ENCODE measurements around the gene ERCC6L2. TPM values are rescaled to one million over a fixed set of nuclear protein-coding genes. Genes with fewer than 3 reads are reported as not detected.

The ERCC6L2 gene
- total and polyA plus RNA-seq, 9 of the 15 experiments (the other 6 are each of a cell fraction or from before 2014, with no cell fraction given) = 7.8 to 42.8 (median 23.6) TPM

GRCh38 chr9:95874989-95875304, 544 bp upstream of the ERCC6L2 start (continued):
- TF ChIP-seq SPI1 (IDR thresholded peaks at IDR 0.05; ENCODE audit: borderline replicate concordance, low read depth, low read length) (no peak), MEF2D (tag; conservative IDR thresholded peaks at IDR 0.05; ENCODE audit: low read depth) (no peak), MTA3 (IDR thresholded peaks at IDR 0.05; ENCODE audit: borderline replicate concordance) (0 out of 2 replicates have a peak, but pooled peaks have one; percentile 37), STAT6 (CRISPR knock-in tag; IDR thresholded peaks at IDR 0.05) (no peak), FOXK1 (CRISPR knock-in tag; IDR thresholded peaks at IDR 0.05; ENCODE audit: borderline replicate concordance) (no peak), SMAD2 (IDR thresholded peaks at IDR 0.05; ENCODE audit: low read depth, low read length) (no peak), TAL1 (IDR thresholded peaks at IDR 0.05) (no peak), SMARCA4 (IDR thresholded peaks at IDR 0.05) (peak; percentile 51; the same call in 1 of the 2 replicates), FOXK2 (conservative IDR thresholded peaks at IDR 0.05 in 1 of 2, IDR thresholded peaks at IDR 0.05 in 1 of 2; ENCODE audit: low read depth in 2 of 2) (no peak), CCNT2 (IDR thresholded peaks at IDR 0.05; ENCODE audit: borderline replicate concordance, extremely low read depth, insufficient read length, low read depth, low read length) (no peak), ZNF707 (CRISPR knock-in tag; conservative IDR thresholded peaks at IDR 0.05) (no peak), CTBP1 (IDR thresholded peaks at IDR 0.05; ENCODE audit: borderline replicate concordance) (peak; percentile 87), KLF16 (IDR thresholded peaks at IDR 0.05) (no peak), SNAPC5 (CRISPR knock-in tag; IDR thresholded peaks at IDR 0.05) (no peak), RBM14 (IDR thresholded peaks at IDR 0.05; ENCODE audit: borderline replicate concordance, insufficient read depth, low read depth, low read length) (no peak), NCOA1 (IDR thresholded peaks at IDR 0.05; ENCODE audit: low read depth) (peak; percentile 63; the same call in 1 of the 2 replicates), XRCC3 (IDR thresholded peaks at IDR 0.05) (no peak), HCFC1 (IDR thresholded peaks at IDR 0.05; ENCODE audit: low read depth, low read length) (no peak)
- TF ChIP-seq, protein P1, sequence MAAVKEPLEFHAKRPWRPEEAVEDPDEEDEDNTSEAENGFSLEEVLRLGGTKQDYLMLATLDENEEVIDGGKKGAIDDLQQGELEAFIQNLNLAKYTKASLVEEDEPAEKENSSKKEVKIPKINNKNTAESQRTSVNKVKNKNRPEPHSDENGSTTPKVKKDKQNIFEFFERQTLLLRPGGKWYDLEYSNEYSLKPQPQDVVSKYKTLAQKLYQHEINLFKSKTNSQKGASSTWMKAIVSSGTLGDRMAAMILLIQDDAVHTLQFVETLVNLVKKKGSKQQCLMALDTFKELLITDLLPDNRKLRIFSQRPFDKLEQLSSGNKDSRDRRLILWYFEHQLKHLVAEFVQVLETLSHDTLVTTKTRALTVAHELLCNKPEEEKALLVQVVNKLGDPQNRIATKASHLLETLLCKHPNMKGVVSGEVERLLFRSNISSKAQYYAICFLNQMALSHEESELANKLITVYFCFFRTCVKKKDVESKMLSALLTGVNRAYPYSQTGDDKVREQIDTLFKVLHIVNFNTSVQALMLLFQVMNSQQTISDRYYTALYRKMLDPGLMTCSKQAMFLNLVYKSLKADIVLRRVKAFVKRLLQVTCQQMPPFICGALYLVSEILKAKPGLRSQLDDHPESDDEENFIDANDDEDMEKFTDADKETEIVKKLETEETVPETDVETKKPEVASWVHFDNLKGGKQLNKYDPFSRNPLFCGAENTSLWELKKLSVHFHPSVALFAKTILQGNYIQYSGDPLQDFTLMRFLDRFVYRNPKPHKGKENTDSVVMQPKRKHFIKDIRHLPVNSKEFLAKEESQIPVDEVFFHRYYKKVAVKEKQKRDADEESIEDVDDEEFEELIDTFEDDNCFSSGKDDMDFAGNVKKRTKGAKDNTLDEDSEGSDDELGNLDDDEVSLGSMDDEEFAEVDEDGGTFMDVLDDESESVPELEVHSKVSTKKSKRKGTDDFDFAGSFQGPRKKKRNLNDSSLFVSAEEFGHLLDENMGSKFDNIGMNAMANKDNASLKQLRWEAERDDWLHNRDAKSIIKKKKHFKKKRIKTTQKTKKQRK (IDR thresholded peaks at IDR 0.05; ENCODE audit: borderline replicate concordance, low read depth, low read length) = no peak
- TF ChIP-seq, protein P2, sequence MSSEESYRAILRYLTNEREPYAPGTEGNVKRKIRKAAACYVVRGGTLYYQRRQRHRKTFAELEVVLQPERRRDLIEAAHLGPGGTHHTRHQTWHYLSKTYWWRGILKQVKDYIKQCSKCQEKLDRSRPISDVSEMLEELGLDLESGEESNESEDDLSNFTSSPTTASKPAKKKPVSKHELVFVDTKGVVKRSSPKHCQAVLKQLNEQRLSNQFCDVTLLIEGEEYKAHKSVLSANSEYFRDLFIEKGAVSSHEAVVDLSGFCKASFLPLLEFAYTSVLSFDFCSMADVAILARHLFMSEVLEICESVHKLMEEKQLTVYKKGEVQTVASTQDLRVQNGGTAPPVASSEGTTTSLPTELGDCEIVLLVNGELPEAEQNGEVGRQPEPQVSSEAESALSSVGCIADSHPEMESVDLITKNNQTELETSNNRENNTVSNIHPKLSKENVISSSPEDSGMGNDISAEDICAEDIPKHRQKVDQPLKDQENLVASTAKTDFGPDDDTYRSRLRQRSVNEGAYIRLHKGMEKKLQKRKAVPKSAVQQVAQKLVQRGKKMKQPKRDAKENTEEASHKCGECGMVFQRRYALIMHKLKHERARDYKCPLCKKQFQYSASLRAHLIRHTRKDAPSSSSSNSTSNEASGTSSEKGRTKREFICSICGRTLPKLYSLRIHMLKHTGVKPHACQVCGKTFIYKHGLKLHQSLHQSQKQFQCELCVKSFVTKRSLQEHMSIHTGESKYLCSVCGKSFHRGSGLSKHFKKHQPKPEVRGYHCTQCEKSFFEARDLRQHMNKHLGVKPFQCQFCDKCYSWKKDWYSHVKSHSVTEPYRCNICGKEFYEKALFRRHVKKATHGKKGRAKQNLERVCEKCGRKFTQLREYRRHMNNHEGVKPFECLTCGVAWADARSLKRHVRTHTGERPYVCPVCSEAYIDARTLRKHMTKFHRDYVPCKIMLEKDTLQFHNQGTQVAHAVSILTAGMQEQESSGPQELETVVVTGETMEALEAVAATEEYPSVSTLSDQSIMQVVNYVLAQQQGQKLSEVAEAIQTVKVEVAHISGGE (CRISPR knock-in tag; IDR thresholded peaks at IDR 0.05) = no peak

Data from K562 (cell line).